ENCODE measurements around the gene EXOC4.

The EXOC4 gene

DNA sequence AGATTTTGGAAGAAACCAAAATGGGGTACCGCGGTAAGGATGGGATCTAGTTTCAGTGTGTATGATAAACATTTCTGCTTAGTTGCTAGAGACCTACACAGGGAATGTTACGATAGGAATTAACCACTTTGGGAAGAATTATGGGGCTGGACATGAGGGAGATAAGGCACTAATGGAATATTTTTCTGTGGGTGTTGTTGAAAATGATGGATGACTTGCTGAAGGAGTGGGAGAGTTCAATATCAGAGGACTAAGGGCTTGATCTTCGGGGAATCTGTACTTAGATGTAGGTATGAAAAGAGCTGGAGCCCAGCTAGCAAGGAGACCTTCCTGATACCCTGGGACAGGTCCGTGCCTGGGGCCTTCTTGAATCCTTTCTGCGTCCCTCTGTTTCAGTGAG is 303.7 kb downstream of the EXOC4 start:
- DNase-seq (ENCODE audit: extremely low read depth, low read depth), result no peak
- TF ChIP-seq, protein P1, sequence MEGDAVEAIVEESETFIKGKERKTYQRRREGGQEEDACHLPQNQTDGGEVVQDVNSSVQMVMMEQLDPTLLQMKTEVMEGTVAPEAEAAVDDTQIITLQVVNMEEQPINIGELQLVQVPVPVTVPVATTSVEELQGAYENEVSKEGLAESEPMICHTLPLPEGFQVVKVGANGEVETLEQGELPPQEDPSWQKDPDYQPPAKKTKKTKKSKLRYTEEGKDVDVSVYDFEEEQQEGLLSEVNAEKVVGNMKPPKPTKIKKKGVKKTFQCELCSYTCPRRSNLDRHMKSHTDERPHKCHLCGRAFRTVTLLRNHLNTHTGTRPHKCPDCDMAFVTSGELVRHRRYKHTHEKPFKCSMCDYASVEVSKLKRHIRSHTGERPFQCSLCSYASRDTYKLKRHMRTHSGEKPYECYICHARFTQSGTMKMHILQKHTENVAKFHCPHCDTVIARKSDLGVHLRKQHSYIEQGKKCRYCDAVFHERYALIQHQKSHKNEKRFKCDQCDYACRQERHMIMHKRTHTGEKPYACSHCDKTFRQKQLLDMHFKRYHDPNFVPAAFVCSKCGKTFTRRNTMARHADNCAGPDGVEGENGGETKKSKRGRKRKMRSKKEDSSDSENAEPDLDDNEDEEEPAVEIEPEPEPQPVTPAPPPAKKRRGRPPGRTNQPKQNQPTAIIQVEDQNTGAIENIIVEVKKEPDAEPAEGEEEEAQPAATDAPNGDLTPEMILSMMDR (IDR thresholded peaks at IDR 0.05; ENCODE audit: low read depth, low read length), result no peak

DNA sequence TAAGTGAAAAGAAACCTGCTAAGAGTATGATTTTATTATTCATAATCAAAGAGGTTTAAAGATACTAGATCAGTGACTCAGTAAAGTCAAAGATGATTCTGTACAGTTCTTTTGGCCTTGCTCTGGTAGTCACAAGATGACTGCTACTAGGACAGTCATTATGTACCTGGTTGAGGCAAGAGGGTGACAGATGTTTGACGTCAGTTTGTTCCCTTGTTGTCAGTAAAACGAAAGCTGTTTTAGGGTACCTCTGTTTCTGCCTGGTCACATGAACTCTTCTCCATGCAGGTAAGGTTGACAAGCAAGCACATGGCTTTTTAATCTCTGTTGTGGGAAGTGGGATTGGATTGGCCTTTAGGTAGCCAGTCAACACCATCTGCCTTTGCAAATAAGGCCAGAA is 308.0 kb downstream of the EXOC4 start:
- no peak for DNase-seq (ENCODE audit: extremely low read depth, low read depth)
- TF ChIP-seq, protein P1 (IDR thresholded peaks at IDR 0.05; ENCODE audit: low read depth, low read length), result no peak

DNA sequence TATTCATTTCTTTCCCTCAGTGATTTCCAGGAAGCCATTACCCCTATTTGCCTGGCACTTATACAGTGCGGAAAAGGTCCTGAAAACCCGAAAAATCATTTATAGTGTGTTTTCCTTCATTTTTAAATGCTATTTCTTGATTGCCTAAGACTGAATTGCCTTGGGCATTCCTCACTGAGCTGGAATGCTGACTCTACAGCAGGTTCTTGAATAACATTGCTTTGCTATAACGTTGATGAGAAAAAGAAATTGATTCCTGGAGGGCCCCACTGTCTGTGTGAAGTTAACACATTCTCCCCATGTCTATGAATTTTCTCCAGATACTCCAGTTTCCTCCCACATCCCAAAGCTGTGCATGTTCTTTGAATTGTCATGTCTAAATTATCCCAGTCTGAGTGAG is 308.5 kb downstream of the EXOC4 start:
- no peak for DNase-seq (ENCODE audit: extremely low read depth, low read depth)
- TF ChIP-seq, protein P1 (IDR thresholded peaks at IDR 0.05; ENCODE audit: low read depth, low read length), result no peak

DNA sequence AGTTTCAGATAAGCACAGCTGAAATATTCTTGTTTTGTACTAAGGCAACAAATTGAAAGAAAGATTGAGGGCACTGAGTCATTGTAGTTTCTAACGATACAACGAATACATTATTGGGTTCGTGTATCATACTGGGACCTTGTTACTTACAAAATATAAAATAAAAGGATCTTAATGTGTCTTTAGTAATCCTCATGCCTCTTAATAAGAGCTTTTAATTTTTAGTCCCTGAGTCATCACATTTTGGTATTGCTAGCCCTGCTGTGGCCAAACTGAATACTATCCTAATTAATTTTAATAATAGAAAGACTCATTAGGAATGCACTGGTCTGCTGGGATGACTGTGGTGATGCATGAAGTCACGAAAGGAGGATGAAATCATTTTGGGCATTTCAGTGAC is 309.7 kb downstream of the EXOC4 start:
- TF ChIP-seq, protein P1 (IDR thresholded peaks at IDR 0.05; ENCODE audit: low read depth, low read length), result no peak
- peak; percentile 39 for DNase-seq (ENCODE audit: extremely low read depth, low read depth)

DNA sequence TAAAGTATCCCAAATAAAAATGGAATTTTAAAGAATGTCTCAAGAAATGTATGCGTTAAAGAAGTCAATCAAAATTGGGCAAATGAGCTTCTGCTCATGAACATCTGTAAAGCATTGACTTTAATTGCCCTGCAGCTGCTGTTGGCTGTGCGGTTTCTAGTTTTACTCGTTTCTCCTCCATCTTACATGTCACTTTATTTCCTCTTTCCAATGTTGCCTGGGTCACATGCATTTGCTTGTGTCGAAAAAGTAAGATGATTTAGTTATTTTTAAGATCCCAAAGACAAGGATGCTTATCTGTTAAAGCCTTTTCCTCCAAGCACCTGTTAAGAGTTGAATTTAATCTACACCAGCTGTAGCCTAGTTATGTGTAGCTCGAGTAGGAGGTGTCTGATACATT is 310.4 kb downstream of the EXOC4 start:
- no peak for DNase-seq (ENCODE audit: extremely low read depth, low read depth)
- TF ChIP-seq, protein P1 (IDR thresholded peaks at IDR 0.05; ENCODE audit: low read depth, low read length), result no peak

DNA sequence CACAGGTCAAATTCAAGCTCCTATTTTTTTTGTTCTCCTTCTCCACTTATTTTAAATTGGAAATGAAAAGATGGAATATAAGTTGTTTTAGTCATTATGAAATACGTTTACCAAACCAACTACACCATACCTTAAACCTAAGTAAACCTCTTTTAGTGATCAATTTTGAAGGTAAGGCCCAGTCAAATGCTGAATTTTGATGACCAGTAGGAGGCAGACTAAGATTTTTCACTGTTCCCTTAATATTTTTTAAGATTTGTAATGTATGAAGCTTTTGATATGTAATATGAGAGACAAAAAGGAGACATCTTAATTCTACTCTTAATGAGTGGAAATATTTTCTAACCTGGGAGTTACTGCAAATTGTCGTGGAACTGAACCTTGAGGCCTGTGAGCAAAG is 311.6 kb downstream of the EXOC4 start:
- DNase-seq (ENCODE audit: extremely low read depth, low read depth), result no peak
- TF ChIP-seq, protein P1 (IDR thresholded peaks at IDR 0.05; ENCODE audit: low read depth, low read length), result no peak

DNA sequence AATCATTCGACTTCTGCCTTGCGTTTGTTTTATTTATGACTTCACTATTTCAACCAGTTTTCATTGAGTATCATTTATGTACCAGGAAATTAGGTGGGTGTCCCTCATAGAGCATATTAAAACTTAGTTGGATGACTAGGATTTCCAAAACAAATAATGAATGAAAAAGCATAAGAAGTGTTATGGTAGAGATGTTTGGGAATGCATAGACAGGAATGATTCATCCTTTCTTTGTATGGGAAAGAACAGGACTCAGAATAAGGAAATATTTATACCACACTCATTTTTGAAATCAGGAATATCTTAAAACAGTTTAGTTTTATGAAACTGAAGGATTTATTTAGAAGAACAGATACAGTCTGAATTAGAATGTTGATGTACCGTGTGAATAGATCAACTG is 315.7 kb downstream of the EXOC4 start:
- DNase-seq (ENCODE audit: extremely low read depth, low read depth), result no peak
- TF ChIP-seq, protein P1 (IDR thresholded peaks at IDR 0.05; ENCODE audit: low read depth, low read length), result no peak

Data from AG09319 (cell line).